MM.1S (cell line): Measurements from ENCODE around the gene RAB9A.

Experiments used
- DNase-seq: peaks from one replicate; pipeline ENCODE4 v3.0.0-alpha.2; 2015
- H2AFZ ChIP-seq: fragments of 300-600 bp; sonication (generic); 2 replicates; pipeline ENCODE4 v1.6.0; 2016; ENCODE audit warnings: antibody characterized with exemption, low read length
- H3F3A ChIP-seq: fragments of 300-600 bp; sonication (generic); 2 replicates; pipeline ENCODE4 v1.6.1; 2016; ENCODE audit warnings: mild to moderate bottlenecking, antibody characterized with exemption, low read length, moderate library complexity, mixed read lengths; ENCODE audit not compliant: insufficient read depth
- H3K27ac ChIP-seq: fragments of 300-600 bp; sonication (generic); 2 replicates; pipeline ENCODE4 v1.5.1; 2016; ENCODE audit warnings: mild to moderate bottlenecking, low read length
- H3K27me3 ChIP-seq: fragments of 300-600 bp; sonication (generic); replicated peaks from 2 replicates; pipeline ENCODE4 v1.6.0; 2016; ENCODE audit warnings: low read length; ENCODE audit not compliant: insufficient read depth
- H3K36me3 ChIP-seq: fragments of 300-600 bp; sonication (generic); replicated peaks from 2 replicates; pipeline ENCODE4 v1.6.1; 2016; ENCODE audit warnings: mild to moderate bottlenecking, low read length, mixed read lengths; ENCODE audit not compliant: insufficient read depth
- H3K4me1 ChIP-seq: fragments of 300-600 bp; sonication (generic); 2 replicates; pipeline ENCODE4 v1.6.1; 2016; ENCODE audit warnings: low read length, mixed read lengths
- H3K4me2 ChIP-seq: fragments of 300-600 bp; sonication (generic); 2 replicates; pipeline ENCODE4 v1.6.0; 2016; ENCODE audit warnings: low read depth, low read length
- H3K4me3 ChIP-seq: fragments of 300-600 bp; sonication (generic); 2 replicates; pipeline ENCODE4 v1.5.1; 2016; ENCODE audit warnings: low read length, mixed read lengths
- H3K79me2 ChIP-seq: fragments of 300-600 bp; sonication (generic); 2 replicates; pipeline ENCODE4 v1.6.1; 2016; ENCODE audit warnings: mixed run types, low read length, mixed read lengths
- H3K9ac ChIP-seq: fragments of 300-600 bp; sonication (generic); 2 replicates; pipeline ENCODE4 v1.6.1; 2016; ENCODE audit warnings: low read length, mixed read lengths
- H3K9me2 ChIP-seq: fragments of 300-600 bp; sonication (generic); replicated peaks from 2 replicates; pipeline ENCODE4 v1.6.1; 2016; ENCODE audit warnings: mild to moderate bottlenecking, low read length, mixed read lengths; ENCODE audit not compliant: insufficient read depth
- H3K9me3 ChIP-seq: fragments of 300-600 bp; sonication (generic); replicated peaks from 2 replicates; pipeline ENCODE4 v1.6.1; 2016; ENCODE audit warnings: mild to moderate bottlenecking, low read length, mixed read lengths; ENCODE audit not compliant: insufficient read depth
- H4K20me1 ChIP-seq: fragments of 300-600 bp; sonication (generic); 2 replicates; pipeline ENCODE4 v1.6.1; 2016; ENCODE audit warnings: mild to moderate bottlenecking, low read length, moderate library complexity, mixed read lengths; ENCODE audit not compliant: insufficient read depth
- EZH2 ChIP-seq: fragments of 300-600 bp; sonication (generic); optimal IDR thresholded peaks from 2 replicates; pipeline ENCODE3; 2017; ENCODE audit warnings: low read depth, mild to moderate bottlenecking, antibody characterized with exemption, low read length, mixed read lengths
- EZH2phosphoT487 ChIP-seq: fragments of 300-600 bp; sonication (generic); IDR thresholded peaks from 2 replicates; pipeline ENCODE4 v1.6.1; 2018; ENCODE audit warnings: antibody characterized with exemption, low read length
- TF ChIP-seq, protein P1 (sequence below): fragments of 300-600 bp; sonication (generic); IDR thresholded peaks from 2 replicates; pipeline ENCODE4 v1.5.1; 2016; ENCODE audit warnings: antibody characterized with exemption, low read length, mixed read lengths

RAB9A gene

DNA sequence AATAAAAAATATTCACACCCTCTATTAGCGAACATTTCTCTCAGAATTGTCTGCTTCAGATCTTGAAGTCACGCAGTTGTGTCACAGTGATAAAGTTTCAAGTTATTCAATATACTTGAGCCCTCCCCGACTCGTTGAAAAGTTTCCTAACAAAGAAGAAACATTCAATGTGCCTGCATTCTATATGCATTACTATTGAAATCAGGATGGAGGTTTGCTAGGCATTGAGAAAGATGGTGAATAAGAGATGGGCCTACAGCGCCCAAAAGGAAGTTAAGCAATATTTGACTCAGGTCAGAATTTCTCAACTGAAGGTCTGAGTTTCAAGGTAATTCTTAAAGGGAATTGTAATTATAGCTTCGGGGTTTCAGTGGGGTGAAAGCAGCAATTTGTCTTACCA lies 29.9 kb upstream of the RAB9A start:
- Histone ChIP-seq H3K4me2 (peak overlapping the region; percentile 34; the same call in 1 of the 2 replicates), H3K27me3 (no peaks in the 10 kb centered on the region), H4K20me1 (no peaks in the 10 kb centered on the region), H3K36me3 (no peaks in the 10 kb centered on the region), H3K79me2 (peaks cover 16% of the 10 kb centered on the region), H3K9me3 (no peaks in the 10 kb centered on the region), H3K27ac (no peak overlapping the region), H3K4me3 (no peak overlapping the region), H3K9ac (no peak overlapping the region), H3F3A (peaks cover 10% of the 10 kb centered on the region), H3K9me2 (no peaks in the 10 kb centered on the region), H3K4me1 (peaks cover 24% of the 10 kb centered on the region), H2AFZ (no peak overlapping the region)
- TF ChIP-seq EZH2 (no peak), EZH2phosphoT487 (no peak)
- TF ChIP-seq, protein P1, sequence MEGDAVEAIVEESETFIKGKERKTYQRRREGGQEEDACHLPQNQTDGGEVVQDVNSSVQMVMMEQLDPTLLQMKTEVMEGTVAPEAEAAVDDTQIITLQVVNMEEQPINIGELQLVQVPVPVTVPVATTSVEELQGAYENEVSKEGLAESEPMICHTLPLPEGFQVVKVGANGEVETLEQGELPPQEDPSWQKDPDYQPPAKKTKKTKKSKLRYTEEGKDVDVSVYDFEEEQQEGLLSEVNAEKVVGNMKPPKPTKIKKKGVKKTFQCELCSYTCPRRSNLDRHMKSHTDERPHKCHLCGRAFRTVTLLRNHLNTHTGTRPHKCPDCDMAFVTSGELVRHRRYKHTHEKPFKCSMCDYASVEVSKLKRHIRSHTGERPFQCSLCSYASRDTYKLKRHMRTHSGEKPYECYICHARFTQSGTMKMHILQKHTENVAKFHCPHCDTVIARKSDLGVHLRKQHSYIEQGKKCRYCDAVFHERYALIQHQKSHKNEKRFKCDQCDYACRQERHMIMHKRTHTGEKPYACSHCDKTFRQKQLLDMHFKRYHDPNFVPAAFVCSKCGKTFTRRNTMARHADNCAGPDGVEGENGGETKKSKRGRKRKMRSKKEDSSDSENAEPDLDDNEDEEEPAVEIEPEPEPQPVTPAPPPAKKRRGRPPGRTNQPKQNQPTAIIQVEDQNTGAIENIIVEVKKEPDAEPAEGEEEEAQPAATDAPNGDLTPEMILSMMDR, result no peak
- no peak for DNase-seq

DNA sequence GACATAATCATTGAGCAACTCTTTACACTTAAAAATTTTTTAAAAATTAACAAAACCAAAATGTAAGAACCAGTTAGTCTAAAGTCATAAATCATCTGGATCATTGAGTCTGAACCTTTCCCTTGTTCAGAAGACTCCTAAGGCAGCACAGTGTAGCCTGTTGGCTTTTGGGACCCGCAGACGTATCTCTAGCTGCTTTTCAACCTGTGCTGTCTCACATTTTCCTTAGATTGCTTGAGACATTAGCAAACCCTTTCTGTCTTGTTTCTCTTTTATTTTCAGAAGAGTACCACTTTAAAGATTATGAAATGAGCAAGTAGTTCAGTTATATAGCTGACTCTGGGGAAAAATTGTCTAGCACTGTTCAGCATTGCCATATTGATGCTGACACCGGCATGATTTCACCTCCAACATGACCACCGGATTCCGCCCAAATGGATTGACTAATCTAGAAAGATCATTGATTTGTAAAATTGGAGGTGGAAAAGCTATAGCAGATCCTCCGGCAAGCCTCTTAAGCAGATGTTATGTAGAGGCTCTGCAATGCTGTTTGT lies 27.1 kb upstream of the RAB9A start:
- Histone ChIP-seq H3K4me3 (peak overlapping the region; percentile 62), H3K9ac (peak overlapping the region; percentile 88), H3K9me2 (no peaks in the 10 kb centered on the region), H3K27me3 (no peaks in the 10 kb centered on the region), H3K4me1 (peaks cover 29% of the 10 kb centered on the region), H3K9me3 (no peaks in the 10 kb centered on the region), H3F3A (peaks cover 10% of the 10 kb centered on the region), H4K20me1 (no peaks in the 10 kb centered on the region), H3K4me2 (peak overlapping the region; percentile 79), H3K79me2 (peaks cover 12% of the 10 kb centered on the region), H3K27ac (peak overlapping the region; percentile 100), H3K36me3 (no peaks in the 10 kb centered on the region), H2AFZ (peak overlapping the region; percentile 29; the same call in 1 of the 2 replicates)
- no peak for DNase-seq
- TF ChIP-seq, protein P1, result no peak
- TF ChIP-seq EZH2, result no peak
- TF ChIP-seq EZH2phosphoT487, result no peak

DNA sequence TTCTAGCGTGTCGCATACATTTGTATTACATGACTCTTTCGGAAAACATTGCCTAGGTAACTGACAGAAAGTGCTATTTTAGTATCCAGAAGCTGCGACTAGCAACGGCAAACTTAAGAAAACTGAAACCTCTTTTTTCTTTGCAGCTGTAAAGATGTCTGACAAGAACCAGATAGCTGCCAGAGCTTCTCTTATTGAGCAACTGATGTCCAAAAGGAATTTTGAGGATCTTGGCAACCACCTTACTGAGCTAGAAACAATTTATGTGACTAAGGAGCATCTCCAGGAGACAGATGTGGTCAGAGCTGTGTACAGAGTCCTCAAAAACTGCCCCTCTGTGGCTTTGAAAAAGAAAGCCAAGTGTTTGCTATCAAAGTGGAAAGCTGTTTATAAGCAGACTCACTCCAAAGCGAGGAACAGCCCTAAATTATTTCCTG lies 26.6 kb upstream of the RAB9A start:
- no peaks in the 10 kb centered on the region for H3K9me2 ChIP-seq
- peak overlapping the region; percentile 79 for H3K4me2 ChIP-seq
- peaks cover 12% of the 10 kb centered on the region for H3K79me2 ChIP-seq
- peak overlapping the region; percentile 62 for H3K4me3 ChIP-seq
- no peaks in the 10 kb centered on the region for H3K36me3 ChIP-seq
- TF ChIP-seq EZH2phosphoT487, result no peak
- TF ChIP-seq, protein P1, result no peak
- TF ChIP-seq EZH2, result no peak
- no peaks in the 10 kb centered on the region for H4K20me1 ChIP-seq
- peak overlapping the region; percentile 88 for H3K9ac ChIP-seq
- peak overlapping the region; percentile 100 for H3K27ac ChIP-seq
- no peaks in the 10 kb centered on the region for H3K9me3 ChIP-seq
- DNase-seq, result peak; percentile 81
- H2AFZ ChIP-seq, result 0 out of 2 replicates have a peak overlapping the region, but pooled peaks have one; percentile 45
- H3K4me1 ChIP-seq, result peaks cover 29% of the 10 kb centered on the region
- H3K27me3 ChIP-seq, result no peaks in the 10 kb centered on the region
- H3F3A ChIP-seq, result peaks cover 10% of the 10 kb centered on the region
